ENCODE measurements around the gene TRAF3.

Gene TRAF3

DNA sequence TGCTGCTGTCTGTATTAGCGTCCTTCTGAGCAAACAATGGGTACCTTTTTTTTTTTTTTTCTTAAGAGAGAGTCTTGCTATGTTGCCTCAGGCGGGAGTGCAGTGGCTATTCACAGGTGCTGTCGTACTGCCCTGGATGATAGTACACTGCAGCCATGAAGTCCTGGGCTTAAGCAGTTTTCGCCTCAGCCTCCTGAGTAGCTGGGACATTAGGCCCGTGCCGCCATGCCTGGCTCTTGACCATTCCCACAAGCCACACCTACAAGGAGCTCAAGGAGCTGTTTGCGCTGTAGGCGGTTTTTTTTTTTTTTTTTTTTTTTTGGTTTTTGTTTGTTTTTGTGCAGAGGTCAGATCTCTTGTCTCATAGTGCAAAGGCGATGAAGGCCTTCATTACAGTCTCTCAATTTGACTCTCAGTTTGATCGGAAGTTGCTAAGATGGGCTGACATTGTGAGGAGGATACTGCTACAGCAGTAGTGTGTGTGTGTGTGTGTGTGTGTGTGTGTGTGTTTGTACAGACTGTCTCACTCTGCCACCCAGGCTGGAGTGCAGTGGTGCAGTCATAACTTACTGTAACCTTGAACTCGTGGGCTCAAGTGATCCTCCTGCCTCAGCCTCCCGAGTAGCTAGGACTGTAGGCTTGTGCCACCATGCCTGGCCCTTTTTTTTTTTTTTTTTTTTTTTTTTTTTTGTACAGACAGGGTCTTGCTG lies 34.2 kb downstream of the TRAF3 start:
- Histone ChIP-seq H3K36me3 (ENCODE audit: insufficient read depth, low read length) (no peaks in the 10 kb centered on the region), H4K20me1 (ENCODE audit: insufficient read depth, low read length) (peaks cover 52% of the 10 kb centered on the region; the same call in 1 of the 2 replicates), H3K27ac (ENCODE audit: low read length) (no peak overlapping the region), H3K4me2 (ENCODE audit: insufficient read depth, low read length) (no peak overlapping the region), H3K9me3 (ENCODE audit: insufficient read depth, low read length, severe bottlenecking) (no peaks in the 10 kb centered on the region), H3K79me2 (ENCODE audit: insufficient read depth, low read length) (peaks cover 81% of the 10 kb centered on the region), H3K4me1 (ENCODE audit: insufficient read depth, low read length) (no peaks in the 10 kb centered on the region), H2AFZ (ENCODE audit: low read depth, low read length) (no peak overlapping the region), H3K4me3 (ENCODE audit: low read depth in 1 of 2, low read length in 2 of 2) (no peak overlapping the region), H3K27me3 (ENCODE audit: insufficient read depth, low read length, poor library complexity) (no peaks in the 10 kb centered on the region), H3K9ac (ENCODE audit: low read depth, low read length) (no peak overlapping the region)
- no peak for TF ChIP-seq EZH2 (IDR thresholded peaks at IDR 0.05; ENCODE audit: borderline replicate concordance, low read depth, low read length, severe bottlenecking)
- no peak for TF ChIP-seq CTCF (IDR thresholded peaks at IDR 0.05; ENCODE audit: borderline replicate concordance, extremely low read depth, low read length, poor library complexity, severe bottlenecking)
- ATAC-seq (ENCODE audit: insufficient read depth, low read depth): no peak
- DNase-seq: no peak

DNA sequence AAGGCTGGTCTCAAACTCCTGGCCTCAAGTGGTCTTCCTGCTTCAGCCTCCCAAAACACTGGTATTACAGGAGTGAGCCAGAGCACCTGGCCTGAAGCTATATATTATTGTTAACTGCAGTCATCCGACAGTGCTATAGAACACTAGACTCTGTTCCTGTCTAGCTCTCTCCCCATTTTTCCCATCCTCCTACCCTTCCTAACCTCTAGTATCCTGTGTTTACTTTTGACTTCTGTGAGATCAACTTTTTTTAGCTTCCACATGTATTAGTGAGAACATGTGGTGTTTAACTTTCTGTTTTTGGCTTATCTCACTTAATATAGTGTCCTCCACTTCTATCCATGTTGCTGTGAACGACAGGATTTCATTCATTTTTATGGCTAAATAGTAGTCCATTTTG lies 34.7 kb downstream of the TRAF3 start:
- Histone ChIP-seq H4K20me1 (ENCODE audit: insufficient read depth, low read length) (peaks cover 52% of the 10 kb centered on the region), H3K4me1 (ENCODE audit: insufficient read depth, low read length) (no peaks in the 10 kb centered on the region), H3K27ac (ENCODE audit: low read length) (no peak overlapping the region), H3K79me2 (ENCODE audit: insufficient read depth, low read length) (peaks cover 81% of the 10 kb centered on the region), H3K9me3 (ENCODE audit: insufficient read depth, low read length, severe bottlenecking) (no peaks in the 10 kb centered on the region), H3K9ac (ENCODE audit: low read depth, low read length) (no peak overlapping the region), H3K4me3 (ENCODE audit: low read depth in 1 of 2, low read length in 2 of 2) (no peak overlapping the region), H3K36me3 (ENCODE audit: insufficient read depth, low read length) (peaks cover under 1% of the 10 kb centered on the region; the same call in 1 of the 2 replicates), H3K27me3 (ENCODE audit: insufficient read depth, low read length, poor library complexity) (no peaks in the 10 kb centered on the region), H3K4me2 (ENCODE audit: insufficient read depth, low read length) (no peak overlapping the region), H2AFZ (ENCODE audit: low read depth, low read length) (no peak overlapping the region)
- DNase-seq (no peak), ATAC-seq (ENCODE audit: insufficient read depth, low read depth) (no peak)
- TF ChIP-seq CTCF (IDR thresholded peaks at IDR 0.05; ENCODE audit: borderline replicate concordance, extremely low read depth, low read length, poor library complexity, severe bottlenecking) (no peak), EZH2 (IDR thresholded peaks at IDR 0.05; ENCODE audit: borderline replicate concordance, low read depth, low read length, severe bottlenecking) (no peak)

- TF ChIP-seq EZH2 (IDR thresholded peaks at IDR 0.05; ENCODE audit: borderline replicate concordance, low read depth, low read length, severe bottlenecking) (no peak), CTCF (IDR thresholded peaks at IDR 0.05; ENCODE audit: borderline replicate concordance, extremely low read depth, low read length, poor library complexity, severe bottlenecking) (no peak)
- DNase-seq (no peak), ATAC-seq (ENCODE audit: insufficient read depth, low read depth) (no peak)
- Histone ChIP-seq H3K27ac (ENCODE audit: low read length) (no peak overlapping the region), H2AFZ (ENCODE audit: low read depth, low read length) (no peak overlapping the region), H3K4me1 (ENCODE audit: insufficient read depth, low read length) (no peaks in the 10 kb centered on the region), H3K4me2 (ENCODE audit: insufficient read depth, low read length) (no peak overlapping the region), H3K9ac (ENCODE audit: low read depth, low read length) (no peak overlapping the region), H3K27me3 (ENCODE audit: insufficient read depth, low read length, poor library complexity) (no peaks in the 10 kb centered on the region), H3K79me2 (ENCODE audit: insufficient read depth, low read length) (peaks cover 82% of the 10 kb centered on the region), H3K36me3 (ENCODE audit: insufficient read depth, low read length) (peaks cover 6% of the 10 kb centered on the region; the same call in 1 of the 2 replicates), H3K4me3 (ENCODE audit: low read depth in 1 of 2, low read length in 2 of 2) (no peak overlapping the region), H3K9me3 (ENCODE audit: insufficient read depth, low read length, severe bottlenecking) (no peaks in the 10 kb centered on the region), H4K20me1 (ENCODE audit: insufficient read depth, low read length) (peaks cover 59% of the 10 kb centered on the region)
These were observed 36.4 kb downstream of the TRAF3 start for GRCh38 chr14:102813691-102814090.

Data from DND-41 (cell line).